HEK293 (cell line): Measurements from ENCODE around the gene INS.
"Not testable (repeated sequence)": the region's sequence is repeated elsewhere in the genome, so short reads cannot be mapped to it uniquely, and the experiment has no call there.

Experiments
- CTCF ChIA-PET: fragments of 350-600 bp; formaldehyde crosslinking; extraction: SDS; loops from one replicate; lab custom pipeline; 2021; ENCODE audit warnings: antibody characterized with exemption; lab: Yijun Ruan, JAX
- POLR2A ChIA-PET: fragments of 300-600 bp; formaldehyde crosslinking; extraction: SDS; loops from one replicate; lab custom pipeline; 2020; ENCODE audit warnings: antibody characterized with exemption, inconsistent platforms; lab: Yijun Ruan, JAX
- H3K27ac ChIP-seq: fragments of 200-500 bp; sonication (Bioruptor generic); 2 replicates; pipeline ENCODE4 v1.5.1; 2014; ENCODE audit warnings: low read depth, low read length, control low read depth, inconsistent platforms; ENCODE audit errors: extremely low read depth
- H3K36me3 ChIP-seq, 2 experiments: fragments of 200-500 bp in 1 of 2; sonication (Bioruptor generic) in 1 of 2; 1 replicate in 1 of 2; 2 replicates in 1 of 2; pipeline ENCODE4 v1.5.1; 2014 to 2017; ENCODE audit warnings: inconsistent platforms in 2 of 2, low read length in 2 of 2; ENCODE audit not compliant: control insufficient read depth in 2 of 2, insufficient read depth in 1 of 2
- H3K4me1 ChIP-seq: fragments of 200-500 bp; sonication (Bioruptor generic); 2 replicates; pipeline ENCODE4 v1.5.1; 2014; ENCODE audit warnings: mild to moderate bottlenecking, low read length, inconsistent platforms; ENCODE audit not compliant: control insufficient read depth, insufficient read depth
- H3K4me3 ChIP-seq: 2 replicates; pipeline ENCODE4 v1.5.1; 2011; ENCODE audit warnings: low read depth, mild to moderate bottlenecking, control low read depth, low read length, moderate library complexity
- H3K9me3 ChIP-seq: fragments of 200-500 bp; sonication (Bioruptor generic); 2 replicates; pipeline ENCODE4 v1.5.1; 2014; ENCODE audit warnings: low read depth, low read length, inconsistent platforms; ENCODE audit not compliant: control insufficient read depth, insufficient read depth
- BCL11B ChIP-seq: fragments of 450-650 bp; formaldehyde crosslinking; IDR thresholded peaks from 2 replicates; pipeline ENCODE4 v1.5.1; 2016; ENCODE audit warnings: low read depth, missing biosample characterization, missing genetic modification characterization
- EGR2 ChIP-seq: fragments of 450-650 bp; formaldehyde crosslinking; IDR thresholded peaks from 2 replicates; pipeline ENCODE4 v1.5.1; 2016; ENCODE audit warnings: low read depth, missing biosample characterization, missing genetic modification characterization
- GFI1B ChIP-seq: fragments of 450-650 bp; formaldehyde crosslinking; IDR thresholded peaks from 2 replicates; pipeline ENCODE4 v1.5.1; 2016; ENCODE audit warnings: missing biosample characterization, missing genetic modification characterization
- KLF1 ChIP-seq: fragments of 450-650 bp; formaldehyde crosslinking; IDR thresholded peaks from 2 replicates; pipeline ENCODE4 v1.5.1; 2016; ENCODE audit warnings: missing biosample characterization, missing genetic modification characterization
- KLF8 ChIP-seq: fragments of 450-650 bp; formaldehyde crosslinking; IDR thresholded peaks from 2 replicates; pipeline ENCODE4 v1.5.1; 2016; ENCODE audit warnings: missing biosample characterization, missing genetic modification characterization
- OVOL3 ChIP-seq: fragments of 450-650 bp; formaldehyde crosslinking; IDR thresholded peaks from 2 replicates; pipeline ENCODE4 v1.5.1; 2016; ENCODE audit warnings: missing biosample characterization, missing genetic modification characterization
- SALL2 ChIP-seq: fragments of 450-650 bp; formaldehyde crosslinking; IDR thresholded peaks from 2 replicates; pipeline ENCODE4 v1.5.0; 2017; ENCODE audit warnings: missing biosample characterization, mild to moderate bottlenecking, missing genetic modification characterization, borderline replicate concordance
- ZBTB17 ChIP-seq: fragments of 450-650 bp; formaldehyde crosslinking; IDR thresholded peaks from 2 replicates; pipeline ENCODE4 v1.5.1; 2016; ENCODE audit warnings: missing biosample characterization, missing genetic modification characterization
- ZFHX2 ChIP-seq: fragments of 450-650 bp; formaldehyde crosslinking; conservative IDR thresholded peaks from 2 replicates; pipeline ENCODE4 v1.5.1; 2016; ENCODE audit warnings: missing biosample characterization, missing genetic modification characterization
- ZNF114 ChIP-seq: fragments of 450-650 bp; formaldehyde crosslinking; IDR thresholded peaks from 2 replicates; pipeline ENCODE4 v1.5.0; 2017; ENCODE audit warnings: missing biosample characterization, missing genetic modification characterization
- ZNF138 ChIP-seq: fragments of 450-650 bp; formaldehyde crosslinking; IDR thresholded peaks from 2 replicates; pipeline ENCODE4 v1.5.1; 2016; ENCODE audit warnings: missing biosample characterization, missing genetic modification characterization, borderline replicate concordance
- ZNF146 ChIP-seq: fragments of 450-650 bp; formaldehyde crosslinking; IDR thresholded peaks from 2 replicates; pipeline ENCODE4 v1.5.1; 2016; ENCODE audit warnings: missing biosample characterization, missing genetic modification characterization
- ZNF155 ChIP-seq: fragments of 450-650 bp; formaldehyde crosslinking; IDR thresholded peaks from 2 replicates; pipeline ENCODE4 v1.5.1; 2016; ENCODE audit warnings: missing biosample characterization, missing genetic modification characterization
- ZNF211 ChIP-seq: fragments of 450-650 bp; formaldehyde crosslinking; IDR thresholded peaks from 2 replicates; pipeline ENCODE4 v1.5.1; 2016; ENCODE audit warnings: low read depth, missing biosample characterization, missing genetic modification characterization
- ZNF248 ChIP-seq: fragments of 450-650 bp; formaldehyde crosslinking; IDR thresholded peaks from 2 replicates; pipeline ENCODE4 v1.5.1; 2017; ENCODE audit warnings: missing biosample characterization, missing genetic modification characterization
- ZNF266 ChIP-seq: fragments of 450-650 bp; formaldehyde crosslinking; IDR thresholded peaks from 2 replicates; pipeline ENCODE4 v1.5.1; 2016; ENCODE audit warnings: missing biosample characterization, missing genetic modification characterization, low read depth
- ZNF302 ChIP-seq: fragments of 450-650 bp; formaldehyde crosslinking; IDR thresholded peaks from 2 replicates; pipeline ENCODE4 v1.5.1; 2016; ENCODE audit warnings: missing biosample characterization, missing genetic modification characterization, low read depth
- ZNF366 ChIP-seq: fragments of 450-650 bp; formaldehyde crosslinking; conservative IDR thresholded peaks from 2 replicates; pipeline ENCODE4 v1.5.1; 2016; ENCODE audit warnings: missing biosample characterization, missing genetic modification characterization
- ZNF37A ChIP-seq: fragments of 450-650 bp; IDR thresholded peaks from 2 replicates; pipeline ENCODE4 v1.5.1; 2018; ENCODE audit warnings: missing biosample characterization, missing genetic modification characterization
- ZNF394 ChIP-seq: fragments of 450-650 bp; formaldehyde crosslinking; IDR thresholded peaks from 2 replicates; pipeline ENCODE4 v1.5.1; 2016; ENCODE audit warnings: missing biosample characterization, missing genetic modification characterization, mild to moderate bottlenecking, moderate library complexity, borderline replicate concordance
- ZNF48 ChIP-seq: fragments of 450-650 bp; formaldehyde crosslinking; IDR thresholded peaks from 2 replicates; pipeline ENCODE4 v1.5.1; 2016; ENCODE audit warnings: missing biosample characterization, missing genetic modification characterization
- ZNF544 ChIP-seq: fragments of 450-650 bp; formaldehyde crosslinking; IDR thresholded peaks from 2 replicates; pipeline ENCODE4 v1.5.0; 2017; ENCODE audit warnings: missing biosample characterization, missing genetic modification characterization
- ZNF548 ChIP-seq: fragments of 450-650 bp; formaldehyde crosslinking; IDR thresholded peaks from 2 replicates; pipeline ENCODE4 v1.5.1; 2016; ENCODE audit warnings: missing biosample characterization, missing genetic modification characterization
- ZNF561 ChIP-seq: fragments of 450-650 bp; IDR thresholded peaks from 2 replicates; pipeline ENCODE4 v1.5.1; 2018; ENCODE audit warnings: missing biosample characterization, missing genetic modification characterization, borderline replicate concordance
- ZNF610 ChIP-seq: fragments of 450-650 bp; formaldehyde crosslinking; IDR thresholded peaks from 2 replicates; pipeline ENCODE4 v1.5.1; 2016; ENCODE audit warnings: missing biosample characterization, missing genetic modification characterization, borderline replicate concordance
- ZNF621 ChIP-seq: fragments of 450-650 bp; formaldehyde crosslinking; IDR thresholded peaks from 2 replicates; pipeline ENCODE4 v1.5.1; 2017; ENCODE audit warnings: missing biosample characterization, missing genetic modification characterization
- ZNF658 ChIP-seq: fragments of 450-650 bp; formaldehyde crosslinking; IDR thresholded peaks from 2 replicates; pipeline ENCODE4; 2016; ENCODE audit warnings: missing biosample characterization, missing genetic modification characterization
- ZNF701 ChIP-seq: fragments of 450-650 bp; formaldehyde crosslinking; IDR thresholded peaks from 2 replicates; pipeline ENCODE4 v1.5.1; 2016; ENCODE audit warnings: missing biosample characterization, missing genetic modification characterization
- ZNF768 ChIP-seq: fragments of 450-650 bp; formaldehyde crosslinking; IDR thresholded peaks from 2 replicates; pipeline ENCODE4 v1.5.1; 2018; ENCODE audit warnings: missing biosample characterization, mild to moderate bottlenecking, missing genetic modification characterization
- ZNF785 ChIP-seq: fragments of 450-650 bp; formaldehyde crosslinking; IDR thresholded peaks from 2 replicates; pipeline ENCODE4 v1.5.1; 2016; ENCODE audit warnings: missing biosample characterization, missing genetic modification characterization
- ZSCAN30 ChIP-seq: fragments of 450-650 bp; IDR thresholded peaks from 2 replicates; pipeline ENCODE4 v1.5.1; 2018; ENCODE audit warnings: missing biosample characterization, mild to moderate bottlenecking, missing genetic modification characterization, moderate library complexity

INS gene

GRCh38 chr11:2126520-2127085 lies 34.4 kb downstream of the INS start:
- H3K36me3 ChIP-seq: peaks cover 0 to 4% of the 10 kb centered on the region in 2 experiments; a peak in 1 of 3 replicates
- no peak overlapping the region for H3K4me3 ChIP-seq
- TF ChIP-seq ZNF37A (tag by site-specific recombination): no peak
- TF ChIP-seq ZNF366: peak; percentile 52
- TF ChIP-seq ZNF211 (tag by site-specific recombination): no peak
- TF ChIP-seq BCL11B (tag by site-specific recombination): no peak
- TF ChIP-seq GFI1B (tag by site-specific recombination): no peak
- no peak for TF ChIP-seq ZNF248
- TF ChIP-seq ZNF114 (tag by site-specific recombination): no peak
- TF ChIP-seq ZBTB17: peak; percentile 42; the same call in 1 of the 2 replicates
- TF ChIP-seq ZNF155 (tag by site-specific recombination): no peak
- TF ChIP-seq ZNF621 (tag by site-specific recombination): no peak
- no peak for TF ChIP-seq ZNF548
- TF ChIP-seq ZNF48 (tag by site-specific recombination): no peak
- no peak for TF ChIP-seq ZNF394
- no peak for TF ChIP-seq ZNF146
- TF ChIP-seq ZNF138 (tag by site-specific recombination): no peak
- peak; percentile 93 for TF ChIP-seq EGR2 (tag by site-specific recombination)
- TF ChIP-seq OVOL3 (tag by site-specific recombination): no peak
- TF ChIP-seq ZNF785 (tag by site-specific recombination): no peak
- TF ChIP-seq KLF1: peak; percentile 90
- no peak for TF ChIP-seq SALL2 (tag by site-specific recombination)
- TF ChIP-seq ZNF266: no peak
- TF ChIP-seq ZNF610 (tag by site-specific recombination): no peak
- peak; percentile 90 for TF ChIP-seq ZFHX2
- no peak for TF ChIP-seq ZNF302 (tag by site-specific recombination)
- no peak for TF ChIP-seq ZNF701
- TF ChIP-seq ZNF544 (tag by site-specific recombination): no peak
- H3K4me1 ChIP-seq: no peaks in the 10 kb centered on the region
- H3K27ac ChIP-seq: no peak overlapping the region
- ChIA-PET POLR2A (no interaction called here), CTCF (no interaction called here)
- no peaks in the 10 kb centered on the region for H3K9me3 ChIP-seq

DNA sequence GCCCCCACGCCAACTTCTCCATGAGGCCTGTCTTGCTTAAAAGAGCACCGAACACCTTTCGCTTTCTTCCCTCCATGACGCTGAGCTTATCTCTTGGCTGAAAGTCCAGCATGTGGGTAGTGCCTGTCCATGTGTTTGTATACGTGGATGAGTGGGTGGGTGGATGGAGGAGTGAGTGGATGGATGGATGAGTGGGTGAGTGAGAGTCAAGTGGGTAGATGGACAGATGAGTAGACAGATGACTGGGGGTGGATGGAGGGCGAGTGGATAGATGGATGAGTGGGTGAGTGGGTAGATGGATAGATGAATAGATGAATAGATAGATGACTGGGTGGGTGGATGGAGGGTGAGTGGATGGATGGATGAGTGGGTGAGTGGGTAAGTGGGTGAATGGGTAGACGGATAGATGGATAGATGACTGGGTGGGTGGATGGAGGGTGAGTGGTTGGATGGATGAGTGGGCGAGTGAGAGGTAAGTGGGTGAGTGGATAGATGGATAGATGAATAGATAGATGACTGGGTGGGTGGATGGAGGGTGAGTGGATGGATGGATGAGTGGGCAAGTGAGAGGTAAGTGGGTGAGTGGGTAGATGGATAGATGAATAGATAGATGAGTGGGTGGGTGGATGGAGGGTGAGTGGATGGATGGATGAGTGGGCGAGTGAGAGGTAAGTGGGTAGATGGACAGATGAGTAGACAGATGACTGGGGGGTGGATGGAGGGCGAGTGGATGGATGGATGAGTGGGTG lies 36.1 kb downstream of the INS start:
- H3K27ac ChIP-seq, H3K4me1 ChIP-seq, H3K9me3 ChIP-seq, POLR2A ChIA-PET, H3K4me3 ChIP-seq: not testable (repeated sequence)
- CTCF ChIA-PET: interaction anchor here (0.7 to 1.2 kb wide), 3 partner anchors 23 to 180 kb away, joined by 3 to 4 read pairs (median 3); no protein-coding TSS in a partner anchor
- TF ChIP-seq ZFHX2: peak; percentile 88
- TF ChIP-seq EGR2 (tag by site-specific recombination): peak; percentile 73
- TF ChIP-seq, all 188 proteins: peak for 2; not testable (repeated sequence) for 186
- not testable (repeated sequence) for H3K36me3 ChIP-seq

GRCh38 chr11:2123628-2123960 lies 37.4 kb downstream of the INS start:
- no peaks in the 10 kb centered on the region for H3K36me3 ChIP-seq
- ChIA-PET POLR2A (no interaction called here), CTCF (no interaction called here)
- no peak for TF ChIP-seq OVOL3 (tag by site-specific recombination)
- no peak for TF ChIP-seq ZNF768 (tag by site-specific recombination)
- TF ChIP-seq ZNF658: no peak
- no peak for TF ChIP-seq ZNF561 (tag by site-specific recombination)
- no peak for TF ChIP-seq KLF8
- no peak for TF ChIP-seq ZSCAN30 (tag by site-specific recombination)
- H3K4me3 ChIP-seq: no peak overlapping the region
- no peaks in the 10 kb centered on the region for H3K9me3 ChIP-seq
- no peak overlapping the region for H3K27ac ChIP-seq
- no peaks in the 10 kb centered on the region for H3K4me1 ChIP-seq
